ENCODE results near the gene HOXA10. TPM values are rescaled to one million over a fixed set of nuclear protein-coding genes. Genes with fewer than 3 reads are reported as not detected.

HOXA10 gene
- total RNA-seq, 1 donor from 2014 or later: 0.12 TPM

- no peak for TF ChIP-seq CTCF (IDR thresholded peaks at IDR 0.05)
- Mint-ChIP-seq H3K27ac (ENCODE audit: unreplicated experiment) (no peak overlapping the region), H3K4me3 (ENCODE audit: unreplicated experiment) (no peak overlapping the region), H3K4me1 (ENCODE audit: low read depth) (peaks cover 6% of the 10 kb centered on the region), H3K9me3 (ENCODE audit: low read depth) (peaks cover 2% of the 10 kb centered on the region), H3K27me3 (ENCODE audit: low read depth) (peaks cover 72% of the 10 kb centered on the region), H3K36me3 (ENCODE audit: low read depth) (peaks cover 2% of the 10 kb centered on the region)
- DNase-seq (ENCODE audit: low spot score): peak; percentile 51
These were observed 10.7 kb downstream of the HOXA10 start for GRCh38 chr7:27163288-27164044.

GRCh38 chr7:27162561-27163287, 11.4 kb downstream of the HOXA10 start:
- DNase-seq (ENCODE audit: low spot score): no peak
- peaks cover 73% of the 10 kb centered on the region for H3K27me3 Mint-ChIP-seq (ENCODE audit: low read depth)
- peaks cover 4% of the 10 kb centered on the region for H3K9me3 Mint-ChIP-seq (ENCODE audit: low read depth)
- H3K4me1 Mint-ChIP-seq (ENCODE audit: low read depth): peaks cover 6% of the 10 kb centered on the region
- H3K27ac Mint-ChIP-seq (ENCODE audit: unreplicated experiment): no peak overlapping the region
- no peak for TF ChIP-seq CTCF (IDR thresholded peaks at IDR 0.05)
- H3K4me3 Mint-ChIP-seq (ENCODE audit: unreplicated experiment): no peak overlapping the region
- peaks cover 4% of the 10 kb centered on the region for H3K36me3 Mint-ChIP-seq (ENCODE audit: low read depth)

GRCh38 chr7:27161721-27162560, 12.2 kb downstream of the HOXA10 start:
- Mint-ChIP-seq H3K4me3 (ENCODE audit: unreplicated experiment) (no peak overlapping the region), H3K36me3 (ENCODE audit: low read depth) (peaks cover 4% of the 10 kb centered on the region), H3K27me3 (ENCODE audit: low read depth) (peaks cover 73% of the 10 kb centered on the region), H3K4me1 (ENCODE audit: low read depth) (peaks cover 6% of the 10 kb centered on the region), H3K9me3 (ENCODE audit: low read depth) (peaks cover 4% of the 10 kb centered on the region), H3K27ac (ENCODE audit: unreplicated experiment) (no peak overlapping the region)
- TF ChIP-seq CTCF (IDR thresholded peaks at IDR 0.05): no peak
- DNase-seq (ENCODE audit: low spot score): peak; percentile 68

GRCh38 chr7:27161214-27161720, 12.9 kb downstream of the HOXA10 start:
- Mint-ChIP-seq H3K36me3 (ENCODE audit: low read depth) (peaks cover 4% of the 10 kb centered on the region), H3K9me3 (ENCODE audit: low read depth) (peaks cover 4% of the 10 kb centered on the region), H3K4me1 (ENCODE audit: low read depth) (peaks cover 9% of the 10 kb centered on the region), H3K27ac (ENCODE audit: unreplicated experiment) (no peak overlapping the region), H3K27me3 (ENCODE audit: low read depth) (peaks cover 71% of the 10 kb centered on the region), H3K4me3 (ENCODE audit: unreplicated experiment) (peak overlapping the region; percentile 69)
- TF ChIP-seq CTCF (IDR thresholded peaks at IDR 0.05): no peak
- DNase-seq (ENCODE audit: low spot score): peak; percentile 49

All from chondrocyte (in vitro differentiated cells).